A549 (cell line): ENCODE measurements around the gene TMEM120B. TPM values are rescaled to one million over a fixed set of nuclear protein-coding genes. Genes with fewer than 3 reads are reported as not detected.

Source experiments
- BHLHE40 ChIP-seq: IDR thresholded peaks from 2 replicates; pipeline ENCODE4 v1.6.1; 2012; ENCODE audit warnings: low read depth, low read length, inconsistent platforms
- CBX8 ChIP-seq: fragments of 200-600 bp; sonication (generic); IDR thresholded peaks from 2 replicates; pipeline ENCODE4 v1.6.1; 2016
- CEBPB ChIP-seq, 2 experiments: fragments of >200 bp in 1 of 2; sonication (Bioruptor Twin) in 1 of 2; formaldehyde crosslinking in 1 of 2; IDR thresholded peaks; 2 replicates each; pipeline ENCODE4 v1.6.1; 2012 to 2016
- EHMT2 ChIP-seq: fragments of 200-600 bp; sonication (generic); IDR thresholded peaks from 2 replicates; pipeline ENCODE4 v1.6.1; 2016; ENCODE audit warnings: antibody characterized with exemption, low read depth, mild to moderate bottlenecking, moderate library complexity
- ESRRA ChIP-seq: fragments of 150-350 bp; IDR thresholded peaks from 2 replicates; pipeline ENCODE4 v1.6.1; 2014; ENCODE audit warnings: mild to moderate bottlenecking, low read length, borderline replicate concordance
- FOSB ChIP-seq: fragments of 250-450 bp; sonication (Bioruptor Pico); IDR thresholded peaks from 2 replicates; pipeline ENCODE4 v1.5.0; 2020; ENCODE audit warnings: mild to moderate bottlenecking, moderate library complexity
- HDAC2 ChIP-seq: fragments of 200-600 bp; sonication (generic); IDR thresholded peaks from 2 replicates; pipeline ENCODE4 v1.6.1; 2016
- HEYL ChIP-seq: fragments of 250-450 bp; sonication (Bioruptor Pico); IDR thresholded peaks from 2 replicates; pipeline ENCODE4 v1.8.0; 2021; ENCODE audit warnings: mild to moderate bottlenecking, moderate library complexity
- HOXA7 ChIP-seq: fragments of 250-450 bp; sonication (Bioruptor Pico); IDR thresholded peaks from 2 replicates; pipeline ENCODE4 v1.5.0; 2020; ENCODE audit warnings: mild to moderate bottlenecking, moderate library complexity
- HOXB13 ChIP-seq: fragments of 250-450 bp; sonication (Bioruptor Pico); IDR thresholded peaks from 2 replicates; pipeline ENCODE4 v1.5.0; 2020; ENCODE audit warnings: low read depth, mild to moderate bottlenecking, moderate library complexity
- JUNB ChIP-seq: fragments of >200 bp; sonication (Bioruptor Twin); formaldehyde crosslinking; IDR thresholded peaks from 2 replicates; pipeline ENCODE4 v1.6.1; 2016
- KDM5A ChIP-seq: fragments of 200-600 bp; sonication (generic); IDR thresholded peaks from 2 replicates; pipeline ENCODE4 v1.6.1; 2016; ENCODE audit warnings: antibody characterized with exemption, mild to moderate bottlenecking
- MAFK ChIP-seq: fragments of 450-650 bp; IDR thresholded peaks from 2 replicates; pipeline ENCODE4 v1.6.1; 2014; ENCODE audit not compliant: partially characterized antibody
- MAZ ChIP-seq: fragments of 150-350 bp; IDR thresholded peaks from 2 replicates; pipeline ENCODE4 v1.6.1; 2014; ENCODE audit warnings: antibody characterized with exemption, low read depth, low read length, borderline replicate concordance
- MYC ChIP-seq: IDR thresholded peaks from 2 replicates; pipeline ENCODE4 v1.6.1; 2012; ENCODE audit warnings: mild to moderate bottlenecking, inconsistent platforms, low read length, improper control_type of control experiment, borderline replicate concordance
- NPAS2 ChIP-seq: fragments of 250-450 bp; sonication (Bioruptor Pico); IDR thresholded peaks from 2 replicates; pipeline ENCODE4 v1.8.0; 2022; ENCODE audit warnings: mild to moderate bottlenecking, moderate library complexity, borderline replicate concordance
- PHF8 ChIP-seq: fragments of 200-600 bp; sonication (generic); IDR thresholded peaks from 2 replicates; pipeline ENCODE4 v1.6.1; 2016; ENCODE audit warnings: low read depth, mild to moderate bottlenecking, antibody characterized with exemption, moderate library complexity, borderline replicate concordance
- POLR2A ChIP-seq: IDR thresholded peaks from 2 replicates; pipeline ENCODE4 v1.6.1; 2012; ENCODE audit warnings: mild to moderate bottlenecking, low read length
- POLR2AphosphoS2 ChIP-seq: conservative IDR thresholded peaks from 2 replicates; pipeline ENCODE4 v1.6.1; 2012; ENCODE audit warnings: low read length, improper control_type of control experiment, inconsistent platforms
- RCOR1 ChIP-seq: fragments of 150-350 bp; IDR thresholded peaks from 2 replicates; pipeline ENCODE4 v1.6.1; 2014; ENCODE audit warnings: antibody characterized with exemption, low read length, low read depth
- SMC3 ChIP-seq: fragments of >200 bp; sonication (Bioruptor Twin); formaldehyde crosslinking; IDR thresholded peaks from 3 replicates; pipeline ENCODE4 v1.6.1; 2018; ENCODE audit warnings: inconsistent platforms
- SREBF2 ChIP-seq: fragments of 450-650 bp; IDR thresholded peaks from 2 replicates; pipeline ENCODE4 v1.6.1; 2014; ENCODE audit warnings: mild to moderate bottlenecking, moderate library complexity
- ZNF302 ChIP-seq: fragments of 250-450 bp; sonication (Bioruptor Pico); IDR thresholded peaks from 2 replicates; pipeline ENCODE4 v1.9.0; 2021; ENCODE audit warnings: inconsistent platforms, mild to moderate bottlenecking, moderate library complexity
- polyA plus RNA-seq, 4 experiments: library from polyadenylated mRNA; depleted of rRNA in 3 of 4; stranded (reverse); fragments of >200 nt; fragmentation: RNase III in 1 of 4; extraction: RNeasy Plus Mini Kit Qiagen cat#74134 plus additional on column Dnase treatment in 1 of 4; gene quantifications; 2 replicates in 3 of 4; 3 replicates in 1 of 4; pipeline ENCODE4 v1.2.3, GENCODE V29; 2011 to 2017
- TF ChIP-seq, protein P1 (sequence below): fragments of 200-600 bp; sonication (generic); IDR thresholded peaks from 2 replicates; pipeline ENCODE4 v1.6.1; 2016; ENCODE audit warnings: antibody characterized with exemption, mild to moderate bottlenecking, moderate library complexity
- TF ChIP-seq, protein P2 (sequence below): fragments of >200 bp; sonication (Bioruptor Twin); formaldehyde crosslinking; IDR thresholded peaks from 2 replicates; pipeline ENCODE4 v1.6.1; 2016
- TF ChIP-seq, protein P3 (sequence below): IDR thresholded peaks from 2 replicates; pipeline ENCODE4 v1.6.1; 2012; ENCODE audit warnings: low read depth, borderline replicate concordance
- TF ChIP-seq, protein P4 (sequence below): fragments of 450-650 bp; IDR thresholded peaks from 2 replicates; pipeline ENCODE4 v1.6.1; 2014; ENCODE audit warnings: antibody characterized with exemption
- TF ChIP-seq, protein P5 (sequence below): IDR thresholded peaks from 2 replicates; pipeline ENCODE4 v1.6.1; 2012

Gene TMEM120B
- polyA plus RNA-seq, 2 of the 4 experiments (the other 2 are of a cell fraction) = 10.6 to 13.2 TPM

DNA sequence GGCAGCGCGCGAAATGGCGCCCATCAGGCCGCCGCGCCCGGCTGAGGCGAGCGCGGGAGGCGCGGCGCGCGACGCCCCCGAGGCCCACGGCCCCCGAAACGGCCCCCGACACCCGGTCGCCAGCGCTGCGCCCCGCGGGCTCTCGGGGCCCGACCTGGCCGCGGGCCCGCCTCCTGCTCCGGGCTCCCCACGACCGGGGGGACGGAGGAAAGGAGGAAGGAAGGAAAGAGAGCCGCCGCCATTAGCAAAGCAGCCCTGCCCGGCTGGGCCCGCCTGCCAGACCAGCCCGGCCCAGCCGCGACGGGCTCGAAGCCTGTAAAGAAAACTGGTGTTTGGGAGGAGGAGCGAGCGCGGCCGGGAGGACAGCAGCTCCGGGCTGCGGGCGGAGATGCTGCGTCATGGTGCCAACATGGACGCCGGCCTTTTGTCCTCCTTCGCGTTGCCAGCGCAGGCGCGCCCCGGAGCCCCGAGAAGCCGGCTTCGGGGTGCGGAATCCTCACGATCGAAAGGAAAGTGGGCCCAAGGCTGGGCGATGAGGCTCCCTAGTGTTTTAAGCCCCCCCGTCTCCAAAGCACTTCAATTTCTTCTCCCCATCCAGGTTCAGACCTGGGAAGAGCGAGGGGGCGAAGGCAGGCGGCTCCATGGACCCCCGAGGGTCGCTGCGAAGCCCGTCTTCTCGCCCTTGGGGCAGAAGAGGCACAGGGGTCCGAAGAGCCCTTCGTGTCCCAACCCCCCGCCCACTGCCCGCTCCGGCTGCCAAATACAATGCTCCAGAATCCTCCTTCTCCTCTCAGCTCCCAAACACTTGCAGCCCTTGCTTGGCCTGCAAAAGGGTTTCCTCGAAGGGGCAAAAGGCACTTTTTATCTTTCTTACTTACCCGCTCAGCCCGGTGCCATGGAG, 88.4 kb downstream of the TMEM120B start (continued):
- TF ChIP-seq, protein P1, sequence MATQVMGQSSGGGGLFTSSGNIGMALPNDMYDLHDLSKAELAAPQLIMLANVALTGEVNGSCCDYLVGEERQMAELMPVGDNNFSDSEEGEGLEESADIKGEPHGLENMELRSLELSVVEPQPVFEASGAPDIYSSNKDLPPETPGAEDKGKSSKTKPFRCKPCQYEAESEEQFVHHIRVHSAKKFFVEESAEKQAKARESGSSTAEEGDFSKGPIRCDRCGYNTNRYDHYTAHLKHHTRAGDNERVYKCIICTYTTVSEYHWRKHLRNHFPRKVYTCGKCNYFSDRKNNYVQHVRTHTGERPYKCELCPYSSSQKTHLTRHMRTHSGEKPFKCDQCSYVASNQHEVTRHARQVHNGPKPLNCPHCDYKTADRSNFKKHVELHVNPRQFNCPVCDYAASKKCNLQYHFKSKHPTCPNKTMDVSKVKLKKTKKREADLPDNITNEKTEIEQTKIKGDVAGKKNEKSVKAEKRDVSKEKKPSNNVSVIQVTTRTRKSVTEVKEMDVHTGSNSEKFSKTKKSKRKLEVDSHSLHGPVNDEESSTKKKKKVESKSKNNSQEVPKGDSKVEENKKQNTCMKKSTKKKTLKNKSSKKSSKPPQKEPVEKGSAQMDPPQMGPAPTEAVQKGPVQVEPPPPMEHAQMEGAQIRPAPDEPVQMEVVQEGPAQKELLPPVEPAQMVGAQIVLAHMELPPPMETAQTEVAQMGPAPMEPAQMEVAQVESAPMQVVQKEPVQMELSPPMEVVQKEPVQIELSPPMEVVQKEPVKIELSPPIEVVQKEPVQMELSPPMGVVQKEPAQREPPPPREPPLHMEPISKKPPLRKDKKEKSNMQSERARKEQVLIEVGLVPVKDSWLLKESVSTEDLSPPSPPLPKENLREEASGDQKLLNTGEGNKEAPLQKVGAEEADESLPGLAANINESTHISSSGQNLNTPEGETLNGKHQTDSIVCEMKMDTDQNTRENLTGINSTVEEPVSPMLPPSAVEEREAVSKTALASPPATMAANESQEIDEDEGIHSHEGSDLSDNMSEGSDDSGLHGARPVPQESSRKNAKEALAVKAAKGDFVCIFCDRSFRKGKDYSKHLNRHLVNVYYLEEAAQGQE = no peak
- no peak; the same call in 1 of the 2 replicates for TF ChIP-seq MYC
- no peak for TF ChIP-seq SMC3
- no peak for TF ChIP-seq PHF8
- TF ChIP-seq HOXA7 (CRISPR knock-in tag) = peak; percentile 49; the same call in 1 of the 2 replicates
- TF ChIP-seq CEBPB (IDR thresholded peaks at IDR 0.05) = no peak
- TF ChIP-seq HOXB13 (CRISPR knock-in tag) = peak; percentile 90
- no peak for TF ChIP-seq BHLHE40
- peak; percentile 73; the same call in 1 of the 2 replicates for TF ChIP-seq HEYL (CRISPR knock-in tag)
- TF ChIP-seq ZNF302 = peak; percentile 86
- no peak for TF ChIP-seq SREBF2
- TF ChIP-seq POLR2A = peak; percentile 22
- TF ChIP-seq EHMT2 = no peak
- no peak for TF ChIP-seq KDM5A
- no peak for TF ChIP-seq JUNB
- TF ChIP-seq CBX8 = no peak
- no peak for TF ChIP-seq POLR2AphosphoS2
- no peak for TF ChIP-seq MAZ
- TF ChIP-seq, protein P2, sequence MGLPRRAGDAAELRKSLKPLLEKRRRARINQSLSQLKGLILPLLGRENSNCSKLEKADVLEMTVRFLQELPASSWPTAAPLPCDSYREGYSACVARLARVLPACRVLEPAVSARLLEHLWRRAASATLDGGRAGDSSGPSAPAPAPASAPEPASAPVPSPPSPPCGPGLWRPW = no peak
- TF ChIP-seq, protein P3, sequence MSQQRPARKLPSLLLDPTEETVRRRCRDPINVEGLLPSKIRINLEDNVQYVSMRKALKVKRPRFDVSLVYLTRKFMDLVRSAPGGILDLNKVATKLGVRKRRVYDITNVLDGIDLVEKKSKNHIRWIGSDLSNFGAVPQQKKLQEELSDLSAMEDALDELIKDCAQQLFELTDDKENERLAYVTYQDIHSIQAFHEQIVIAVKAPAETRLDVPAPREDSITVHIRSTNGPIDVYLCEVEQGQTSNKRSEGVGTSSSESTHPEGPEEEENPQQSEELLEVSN = peak; percentile 62; the same call in 1 of the 2 replicates
- TF ChIP-seq MAFK = peak; percentile 90
- TF ChIP-seq FOSB (CRISPR knock-in tag) = peak; percentile 57; the same call in 1 of the 2 replicates
- TF ChIP-seq, protein P4, sequence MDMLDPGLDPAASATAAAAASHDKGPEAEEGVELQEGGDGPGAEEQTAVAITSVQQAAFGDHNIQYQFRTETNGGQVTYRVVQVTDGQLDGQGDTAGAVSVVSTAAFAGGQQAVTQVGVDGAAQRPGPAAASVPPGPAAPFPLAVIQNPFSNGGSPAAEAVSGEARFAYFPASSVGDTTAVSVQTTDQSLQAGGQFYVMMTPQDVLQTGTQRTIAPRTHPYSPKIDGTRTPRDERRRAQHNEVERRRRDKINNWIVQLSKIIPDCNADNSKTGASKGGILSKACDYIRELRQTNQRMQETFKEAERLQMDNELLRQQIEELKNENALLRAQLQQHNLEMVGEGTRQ = no peak
- 0 out of 2 replicates have a peak, but pooled peaks have one; percentile 7 for TF ChIP-seq NPAS2 (CRISPR knock-in tag)
- TF ChIP-seq RCOR1 = no peak
- TF ChIP-seq ESRRA = no peak
- TF ChIP-seq, protein P5, sequence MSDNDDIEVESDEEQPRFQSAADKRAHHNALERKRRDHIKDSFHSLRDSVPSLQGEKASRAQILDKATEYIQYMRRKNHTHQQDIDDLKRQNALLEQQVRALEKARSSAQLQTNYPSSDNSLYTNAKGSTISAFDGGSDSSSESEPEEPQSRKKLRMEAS = peak; percentile 66; the same call in 1 of the 2 replicates
- no peak for TF ChIP-seq HDAC2
